Measurements from ENCODE around the gene FMN1. TPM values are rescaled to one million over a fixed set of nuclear protein-coding genes. Genes with fewer than 3 reads are reported as not detected.
A peak's percentile ranks its signal among the peaks of the same experiment; 100 is the strongest.

The FMN1 gene
- total and polyA plus RNA-seq, 7 experiments from 2014 or later, result 0.02 to 32.2 (median 1.0) TPM; not detected in 1

DNA sequence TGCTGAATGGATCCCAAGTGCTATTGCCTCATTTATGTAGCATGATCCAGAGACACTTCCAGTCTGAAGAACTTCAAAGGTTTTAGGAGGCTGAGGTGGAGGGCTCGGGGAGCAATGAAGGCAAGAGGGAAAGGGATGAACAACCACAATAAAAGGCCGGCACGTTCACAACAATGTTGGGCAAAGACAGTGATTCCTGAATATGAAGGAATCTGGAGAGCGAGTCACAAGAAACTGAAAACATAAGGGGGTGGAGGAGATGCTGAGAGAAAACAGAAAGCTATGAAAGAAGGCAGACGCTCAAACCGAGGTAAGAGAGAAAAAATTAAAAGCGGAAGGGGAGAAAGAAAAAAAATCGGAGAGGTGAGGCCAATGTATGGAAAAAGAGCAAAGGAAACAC lies 356.6 kb downstream of the FMN1 start:
- no peak overlapping the region for H3K27ac Mint-ChIP-seq
- peaks cover 6 to 23% (median 17%) of the 10 kb centered on the region in 5 donors for H3K27me3 Mint-ChIP-seq

DNA sequence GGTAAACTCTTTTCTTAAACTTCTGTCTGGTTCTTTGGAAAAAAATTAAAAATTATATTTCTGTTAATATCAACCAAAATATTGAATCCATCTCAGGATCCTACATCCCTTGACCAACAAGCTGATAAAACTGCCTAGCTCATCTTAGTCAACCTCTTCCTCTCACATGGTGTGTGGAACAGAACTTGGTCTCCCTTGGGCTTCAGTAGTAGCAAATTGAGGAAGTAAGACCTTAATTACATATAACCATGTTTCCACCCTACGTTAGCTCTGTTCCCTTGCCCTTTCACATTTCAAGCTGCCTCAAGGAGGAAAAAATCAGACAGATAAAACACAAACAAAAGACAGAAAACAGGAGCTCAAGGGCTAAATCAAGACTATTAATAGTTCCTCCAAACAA lies 360.4 kb downstream of the FMN1 start:
- H3K4me3 ChIP-seq (ENCODE audit: low read length), result no peak overlapping the region
- intact Hi-C loops (cut with micrococcal nuclease), result no loop called here
- ChIA-PET POLR2A (no interaction called here), CTCF (no interaction called here)
- Mint-ChIP-seq H3K4me1 (peaks cover 0 to 6% (median 0%) of the 10 kb centered on the region in 7 donors), H3K27ac (peak overlapping the region in 1 of 9 donors; percentile 7), H3K9me3 (peaks cover 0 to 4% (median 0%) of the 10 kb centered on the region in 11 donors), H3K36me3 (peaks cover 0 to 36% (median 5%) of the 10 kb centered on the region in 5 donors), H3K4me3 (no peak overlapping the region), H3K27me3 (peaks cover 8 to 26% (median 17%) of the 10 kb centered on the region in 5 donors)
- H3K9me3 ChIP-seq (ENCODE audit: control insufficient read depth in 2 of 3, low read length in 3 of 3), result no peaks in the 10 kb centered on the region
- DNase-seq (no peak), ATAC-seq (peak; percentile 56)
- H3K27ac ChIP-seq (ENCODE audit: low read depth, low read length), result no peak overlapping the region
- no peaks in the 10 kb centered on the region for H3K4me1 ChIP-seq (ENCODE audit: control insufficient read depth in 2 of 2, insufficient read depth in 2 of 2, low read length in 2 of 2)
- H3K36me3 ChIP-seq (ENCODE audit: control insufficient read depth in 2 of 3, insufficient read depth in 3 of 3, low read length in 3 of 3), result no peaks in the 10 kb centered on the region
- no peaks in the 10 kb centered on the region for H3K27me3 ChIP-seq (ENCODE audit: control insufficient read depth in 2 of 2, insufficient read depth in 2 of 2, low read length in 2 of 2)

More for the DNA sequence above, 356.6 kb downstream of the FMN1 start:
- CTCF ChIA-PET, result no interaction called here
- intact Hi-C loops (cut with micrococcal nuclease), result no loop called here
- H3K4me3 ChIP-seq (ENCODE audit: low read length), result no peak overlapping the region
- no peak overlapping the region for H3K27ac ChIP-seq (ENCODE audit: low read depth, low read length)
- H3K4me1 ChIP-seq (ENCODE audit: control insufficient read depth in 2 of 2, insufficient read depth in 2 of 2, low read length in 2 of 2), result no peaks in the 10 kb centered on the region
- no peak overlapping the region for H3K4me3 Mint-ChIP-seq
- H3K9me3 Mint-ChIP-seq, result peaks cover 0 to 4% (median 0%) of the 10 kb centered on the region in 11 donors
- H3K36me3 Mint-ChIP-seq, result peaks cover 0 to 33% (median 5%) of the 10 kb centered on the region in 5 donors
- no peak for DNase-seq
- POLR2A ChIA-PET, result no interaction called here
- no peaks in the 10 kb centered on the region for H3K9me3 ChIP-seq (ENCODE audit: control insufficient read depth in 2 of 3, low read length in 3 of 3)
- peaks cover 0 to 6% (median 0%) of the 10 kb centered on the region in 7 donors for H3K4me1 Mint-ChIP-seq
- no peaks in the 10 kb centered on the region for H3K27me3 ChIP-seq (ENCODE audit: control insufficient read depth in 2 of 2, insufficient read depth in 2 of 2, low read length in 2 of 2)
- H3K36me3 ChIP-seq (ENCODE audit: control insufficient read depth in 2 of 3, insufficient read depth in 3 of 3, low read length in 3 of 3), result no peaks in the 10 kb centered on the region
- ATAC-seq, result no peak

DNA sequence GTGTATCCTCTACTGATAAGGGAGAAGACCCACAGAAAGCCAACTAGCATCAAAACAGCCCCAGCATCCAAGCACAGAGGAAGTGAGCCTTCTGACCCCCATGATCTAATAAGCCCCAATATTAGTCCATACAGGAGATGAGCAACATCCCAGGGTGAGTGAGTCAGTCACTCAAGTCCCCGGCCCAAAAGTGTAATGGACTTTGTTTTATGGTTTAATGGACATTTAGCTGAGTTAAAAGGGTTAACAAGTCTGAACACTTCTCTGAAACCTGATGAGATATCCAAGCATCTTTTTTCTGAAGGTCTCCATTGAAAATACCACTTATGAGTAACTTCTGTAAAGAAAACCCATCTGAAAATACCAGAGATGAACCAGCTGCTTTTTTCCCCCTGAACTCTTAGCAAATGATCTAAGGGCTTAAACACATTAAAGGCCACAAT lies 361.1 kb downstream of the FMN1 start:
- no peak overlapping the region for H3K27ac ChIP-seq (ENCODE audit: low read depth, low read length)
- Mint-ChIP-seq H3K27ac (no peak overlapping the region), H3K4me1 (peaks cover 0 to 6% (median 0%) of the 10 kb centered on the region in 7 donors), H3K4me3 (no peak overlapping the region), H3K27me3 (peaks cover 8 to 26% (median 14%) of the 10 kb centered on the region in 5 donors), H3K9me3 (peaks cover 0 to 4% (median 0%) of the 10 kb centered on the region in 11 donors), H3K36me3 (peaks cover 0 to 36% (median 5%) of the 10 kb centered on the region in 5 donors)
- H3K36me3 ChIP-seq (ENCODE audit: control insufficient read depth in 2 of 3, insufficient read depth in 3 of 3, low read length in 3 of 3), result no peaks in the 10 kb centered on the region
- H3K4me3 ChIP-seq (ENCODE audit: low read length), result no peak overlapping the region
- no peaks in the 10 kb centered on the region for H3K4me1 ChIP-seq (ENCODE audit: control insufficient read depth in 2 of 2, insufficient read depth in 2 of 2, low read length in 2 of 2)
- no peak for ATAC-seq
- POLR2A ChIA-PET, result no interaction called here
- intact Hi-C loops (cut with micrococcal nuclease), result no loop called here
- no peaks in the 10 kb centered on the region for H3K27me3 ChIP-seq (ENCODE audit: control insufficient read depth in 2 of 2, insufficient read depth in 2 of 2, low read length in 2 of 2)
- CTCF ChIA-PET, result no interaction called here
- DNase-seq, result no peak
- H3K9me3 ChIP-seq (ENCODE audit: control insufficient read depth in 2 of 3, low read length in 3 of 3), result no peaks in the 10 kb centered on the region

DNA sequence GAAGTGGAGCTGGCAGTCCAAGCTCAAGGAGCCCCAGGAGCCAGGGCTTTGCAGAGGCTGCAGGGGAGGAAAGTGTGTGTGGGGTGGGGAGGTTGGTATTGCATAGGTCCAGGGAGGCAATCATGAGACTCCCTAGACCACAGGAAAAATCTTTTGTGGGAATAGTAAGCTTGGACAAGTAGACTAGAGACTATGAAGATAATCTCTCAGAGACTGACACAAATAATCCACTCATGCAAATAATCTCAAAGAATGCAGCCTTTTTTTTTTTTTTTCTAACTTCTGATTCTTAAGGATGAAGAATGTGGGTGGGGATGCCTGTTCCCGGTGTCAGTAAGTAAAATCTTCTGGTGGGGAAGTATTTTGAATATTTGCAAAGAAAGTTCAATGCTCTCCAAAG lies 363.0 kb downstream of the FMN1 start:
- Mint-ChIP-seq H3K4me3 (no peak overlapping the region), H3K9me3 (peaks cover 0 to 1% (median 0%) of the 10 kb centered on the region in 11 donors), H3K4me1 (no peaks in the 10 kb centered on the region), H3K27me3 (peaks cover 4 to 26% (median 8%) of the 10 kb centered on the region in 5 donors), H3K27ac (no peak overlapping the region), H3K36me3 (peaks cover 0 to 24% (median 0%) of the 10 kb centered on the region in 5 donors)
- ATAC-seq (no peak), DNase-seq (no peak)
- Histone ChIP-seq H3K4me1 (ENCODE audit: control insufficient read depth in 2 of 2, insufficient read depth in 2 of 2, low read length in 2 of 2) (no peaks in the 10 kb centered on the region), H3K27me3 (ENCODE audit: control insufficient read depth in 2 of 2, insufficient read depth in 2 of 2, low read length in 2 of 2) (no peaks in the 10 kb centered on the region), H3K9me3 (ENCODE audit: control insufficient read depth in 2 of 3, low read length in 3 of 3) (no peaks in the 10 kb centered on the region), H3K4me3 (ENCODE audit: low read length) (no peak overlapping the region), H3K27ac (ENCODE audit: low read depth, low read length) (no peak overlapping the region), H3K36me3 (ENCODE audit: control insufficient read depth in 2 of 3, insufficient read depth in 3 of 3, low read length in 3 of 3) (no peaks in the 10 kb centered on the region)
- intact Hi-C loops (cut with micrococcal nuclease), result no loop called here
- ChIA-PET CTCF (no interaction called here), POLR2A (no interaction called here)

DNA sequence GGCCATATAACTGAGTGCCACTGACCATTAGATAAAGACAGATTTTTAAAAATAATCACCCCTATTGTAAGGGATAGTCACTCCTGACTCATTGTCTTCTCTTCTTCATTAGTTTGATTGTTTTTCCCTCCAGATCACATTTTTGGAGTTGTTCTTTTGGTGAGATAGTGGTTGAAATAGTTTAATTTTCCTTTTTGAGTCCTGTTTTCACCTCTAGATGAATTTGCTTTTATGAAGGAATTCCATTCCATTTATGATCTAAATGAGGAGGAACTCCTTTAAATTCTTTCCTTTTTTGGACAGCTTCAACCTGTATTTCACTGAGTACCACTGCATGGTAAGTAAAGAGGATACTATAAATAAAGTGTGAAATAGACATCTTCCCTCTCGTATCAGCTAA lies 364.3 kb downstream of the FMN1 start:
- H3K27ac ChIP-seq (ENCODE audit: low read depth, low read length), result no peak overlapping the region
- peaks cover 4 to 37% (median 6%) of the 10 kb centered on the region in 5 donors for H3K27me3 Mint-ChIP-seq
- intact Hi-C loops (cut with micrococcal nuclease), result no loop called here
- H3K36me3 Mint-ChIP-seq, result peaks cover 0 to 25% (median 0%) of the 10 kb centered on the region in 5 donors
- H3K27me3 ChIP-seq (ENCODE audit: control insufficient read depth in 2 of 2, insufficient read depth in 2 of 2, low read length in 2 of 2), result no peaks in the 10 kb centered on the region
- ChIA-PET POLR2A (no interaction called here), CTCF (no interaction called here)
- H3K4me3 ChIP-seq (ENCODE audit: low read length), result no peak overlapping the region
- ATAC-seq (no peak), DNase-seq (no peak)
- H3K4me3 Mint-ChIP-seq, result no peak overlapping the region
- H3K4me1 Mint-ChIP-seq, result peaks cover 0 to 1% (median 0%) of the 10 kb centered on the region in 7 donors
- H3K4me1 ChIP-seq (ENCODE audit: control insufficient read depth in 2 of 2, insufficient read depth in 2 of 2, low read length in 2 of 2), result no peaks in the 10 kb centered on the region
- peaks cover 0 to 4% (median 0%) of the 10 kb centered on the region in 11 donors for H3K9me3 Mint-ChIP-seq
- no peaks in the 10 kb centered on the region for H3K36me3 ChIP-seq (ENCODE audit: control insufficient read depth in 2 of 3, insufficient read depth in 3 of 3, low read length in 3 of 3)
- H3K27ac Mint-ChIP-seq, result no peak overlapping the region
- H3K9me3 ChIP-seq (ENCODE audit: control insufficient read depth in 2 of 3, low read length in 3 of 3), result no peaks in the 10 kb centered on the region

DNA sequence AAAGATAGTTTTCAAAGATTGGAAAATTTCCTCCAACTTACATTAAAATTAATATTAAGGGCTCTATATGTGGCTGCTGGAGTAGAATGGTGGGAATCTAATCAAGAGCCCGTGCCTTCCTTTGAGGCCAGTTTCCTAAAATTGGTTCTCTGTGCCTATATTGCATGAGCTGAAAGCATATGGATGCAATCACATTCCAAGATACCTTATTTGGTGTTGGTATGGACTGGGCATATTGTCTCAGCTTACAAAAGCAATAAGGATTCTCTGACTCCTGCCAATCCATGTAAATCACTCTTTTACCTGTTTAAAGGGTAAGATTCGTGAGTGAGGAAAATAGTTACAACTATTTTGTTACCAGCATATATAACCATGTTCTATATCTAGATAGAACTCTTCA lies 365.1 kb downstream of the FMN1 start:
- Histone ChIP-seq H3K4me3 (ENCODE audit: low read length) (no peak overlapping the region), H3K36me3 (ENCODE audit: control insufficient read depth in 2 of 3, insufficient read depth in 3 of 3, low read length in 3 of 3) (no peaks in the 10 kb centered on the region), H3K9me3 (ENCODE audit: control insufficient read depth in 2 of 3, low read length in 3 of 3) (no peaks in the 10 kb centered on the region), H3K4me1 (ENCODE audit: control insufficient read depth in 2 of 2, insufficient read depth in 2 of 2, low read length in 2 of 2) (no peaks in the 10 kb centered on the region), H3K27me3 (ENCODE audit: control insufficient read depth in 2 of 2, insufficient read depth in 2 of 2, low read length in 2 of 2) (no peaks in the 10 kb centered on the region), H3K27ac (ENCODE audit: low read depth, low read length) (no peak overlapping the region)
- Mint-ChIP-seq H3K36me3 (peaks cover 0 to 24% (median 0%) of the 10 kb centered on the region in 5 donors), H3K27me3 (peaks cover 0 to 38% (median 8%) of the 10 kb centered on the region in 5 donors), H3K9me3 (peaks cover 0 to 4% (median 0%) of the 10 kb centered on the region in 11 donors), H3K4me3 (no peak overlapping the region), H3K27ac (no peak overlapping the region), H3K4me1 (peaks cover 0 to 1% (median 0%) of the 10 kb centered on the region in 7 donors)
- intact Hi-C loops (cut with micrococcal nuclease), result no loop called here
- DNase-seq (no peak), ATAC-seq (no peak)
- CTCF ChIA-PET, result no interaction called here
- POLR2A ChIA-PET, result no interaction called here

DNA sequence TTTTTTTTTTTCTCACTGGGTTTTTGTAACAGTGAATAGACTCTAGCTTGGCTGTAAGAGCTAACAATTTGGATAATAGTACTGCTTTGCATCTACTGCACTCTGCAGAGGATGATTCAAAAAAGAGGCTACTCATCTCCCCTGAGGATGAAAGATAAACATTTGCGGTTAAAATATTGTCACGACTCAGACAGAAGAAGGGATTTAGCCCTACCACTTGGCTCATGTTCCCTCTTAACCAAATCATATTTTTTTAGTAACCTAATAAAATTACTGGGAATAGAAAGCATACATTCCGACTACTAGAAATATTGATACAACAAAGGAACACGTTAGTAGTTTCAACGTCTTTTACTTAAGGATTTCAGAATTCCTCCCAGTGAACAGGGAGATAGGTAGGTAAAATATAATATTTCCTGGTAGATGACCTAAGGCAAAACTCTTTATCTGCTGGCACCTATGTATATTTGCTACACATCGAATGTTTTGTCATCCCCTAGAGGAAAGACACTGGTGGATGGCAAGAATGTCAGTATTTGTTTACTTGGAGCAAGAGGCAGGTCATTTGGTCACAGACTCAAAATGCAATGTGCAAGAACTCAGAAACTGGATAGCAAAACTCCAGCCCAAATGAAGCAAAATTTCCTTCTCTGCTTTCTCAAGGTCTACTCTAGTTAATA lies 365.9 kb downstream of the FMN1 start:
- H3K36me3 Mint-ChIP-seq, result peaks cover 0 to 24% (median 0%) of the 10 kb centered on the region in 5 donors
- no peaks in the 10 kb centered on the region for H3K27me3 ChIP-seq (ENCODE audit: control insufficient read depth in 2 of 2, insufficient read depth in 2 of 2, low read length in 2 of 2)
- no peak overlapping the region for H3K27ac ChIP-seq (ENCODE audit: low read depth, low read length)
- H3K27ac Mint-ChIP-seq, result no peak overlapping the region
- intact Hi-C loops (cut with micrococcal nuclease), result no loop called here
- H3K4me3 ChIP-seq (ENCODE audit: low read length), result no peak overlapping the region
- no peaks in the 10 kb centered on the region for H3K9me3 ChIP-seq (ENCODE audit: control insufficient read depth in 2 of 3, low read length in 3 of 3)
- H3K36me3 ChIP-seq (ENCODE audit: control insufficient read depth in 2 of 3, insufficient read depth in 3 of 3, low read length in 3 of 3), result no peaks in the 10 kb centered on the region
- ATAC-seq, result no peak
- peaks cover 0 to 1% (median 0%) of the 10 kb centered on the region in 7 donors for H3K4me1 Mint-ChIP-seq
- peaks cover 0 to 30% (median 7%) of the 10 kb centered on the region in 5 donors for H3K27me3 Mint-ChIP-seq
- H3K4me3 Mint-ChIP-seq, result no peak overlapping the region
- no peaks in the 10 kb centered on the region for H3K4me1 ChIP-seq (ENCODE audit: control insufficient read depth in 2 of 2, insufficient read depth in 2 of 2, low read length in 2 of 2)
- ChIA-PET CTCF (no interaction called here), POLR2A (no interaction called here)
- no peak for DNase-seq
- peaks cover 0 to 4% (median 0%) of the 10 kb centered on the region in 11 donors for H3K9me3 Mint-ChIP-seq
